HFFc6 (cell line): ENCODE results near the gene BRD7. TPM values are rescaled to one million over a fixed set of nuclear protein-coding genes. Genes with fewer than 3 reads are reported as not detected.

Source experiments
- DNase-seq: peaks from one replicate; pipeline ENCODE4 v3.0.0-alpha.2; 2018
- H3K27ac Mint-ChIP-seq: 2 replicates; pipeline ENCODE4 v1.8.0; 2020; ENCODE audit warnings: mild to moderate bottlenecking, mixed read lengths
- H3K27me3 Mint-ChIP-seq: 2 replicates; pipeline ENCODE4 v1.8.0; 2021; ENCODE audit warnings: mild to moderate bottlenecking, moderate library complexity, mixed read lengths; ENCODE audit not compliant: insufficient read depth
- H3K36me3 Mint-ChIP-seq: 2 replicates; pipeline ENCODE4 v1.8.0; 2021; ENCODE audit warnings: low read depth, mixed read lengths
- H3K4me1 Mint-ChIP-seq: 2 replicates; pipeline ENCODE4 v1.8.0; 2020; ENCODE audit warnings: low read depth, mixed read lengths
- H3K4me3 Mint-ChIP-seq: 2 replicates; pipeline ENCODE4 v1.8.0; 2020; ENCODE audit warnings: mild to moderate bottlenecking, moderate library complexity, mixed read lengths
- H3K9me3 Mint-ChIP-seq: 2 replicates; pipeline ENCODE4 v1.8.0; 2020; ENCODE audit warnings: mild to moderate bottlenecking, mixed read lengths
- CTCF ChIP-seq: fragments of 200-600 bp; sonication (generic); IDR thresholded peaks from 2 replicates; pipeline ENCODE4 v1.5.0; 2021; ENCODE audit warnings: antibody characterized with exemption, mild to moderate bottlenecking
- total RNA-seq, 6 experiments: library from RNA; stranded (reverse); fragmentation: NEBNext Ultra II Directional; extraction: Animal tissue kit (Norgen Biotek cat#: 25700); gene quantifications; 2 replicates in 1 of 6; 3 replicates in 5 of 6; pipeline ENCODE4 v1.2.3, GENCODE V29; 2021

Gene BRD7
- total RNA-seq, 6 experiments from 2014 or later: 50.5 to 65.0 (median 63.0) TPM

DNA sequence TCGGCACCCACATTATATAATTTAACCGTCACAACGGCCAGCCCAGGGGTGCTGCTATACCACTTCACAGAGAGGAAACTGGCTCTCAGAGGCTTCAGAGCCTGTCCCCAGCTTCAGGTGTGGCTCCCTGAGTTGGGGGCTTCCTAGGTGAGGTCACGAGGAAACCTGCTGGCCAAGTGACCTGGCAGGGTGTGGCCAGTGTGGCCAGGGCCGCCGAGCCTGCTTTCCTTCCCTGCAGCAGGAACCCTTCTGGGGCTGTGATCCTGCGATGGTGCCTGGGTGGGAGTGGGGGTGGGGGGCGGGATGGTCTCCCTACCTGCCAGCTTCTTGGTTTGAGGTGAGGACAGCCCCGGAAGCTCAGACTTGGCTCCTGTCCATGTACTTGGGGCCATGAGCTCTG, 62.5 kb downstream of the BRD7 start:
- H3K4me1 Mint-ChIP-seq: peaks cover 29% of the 10 kb centered on the region
- H3K27me3 Mint-ChIP-seq: peaks cover 4% of the 10 kb centered on the region
- no peak overlapping the region for H3K27ac Mint-ChIP-seq
- no peak for DNase-seq
- no peaks in the 10 kb centered on the region for H3K9me3 Mint-ChIP-seq
- TF ChIP-seq CTCF: no peak
- no peaks in the 10 kb centered on the region; the same call in 1 of the 2 replicates for H3K36me3 Mint-ChIP-seq
- no peak overlapping the region for H3K4me3 Mint-ChIP-seq

DNA sequence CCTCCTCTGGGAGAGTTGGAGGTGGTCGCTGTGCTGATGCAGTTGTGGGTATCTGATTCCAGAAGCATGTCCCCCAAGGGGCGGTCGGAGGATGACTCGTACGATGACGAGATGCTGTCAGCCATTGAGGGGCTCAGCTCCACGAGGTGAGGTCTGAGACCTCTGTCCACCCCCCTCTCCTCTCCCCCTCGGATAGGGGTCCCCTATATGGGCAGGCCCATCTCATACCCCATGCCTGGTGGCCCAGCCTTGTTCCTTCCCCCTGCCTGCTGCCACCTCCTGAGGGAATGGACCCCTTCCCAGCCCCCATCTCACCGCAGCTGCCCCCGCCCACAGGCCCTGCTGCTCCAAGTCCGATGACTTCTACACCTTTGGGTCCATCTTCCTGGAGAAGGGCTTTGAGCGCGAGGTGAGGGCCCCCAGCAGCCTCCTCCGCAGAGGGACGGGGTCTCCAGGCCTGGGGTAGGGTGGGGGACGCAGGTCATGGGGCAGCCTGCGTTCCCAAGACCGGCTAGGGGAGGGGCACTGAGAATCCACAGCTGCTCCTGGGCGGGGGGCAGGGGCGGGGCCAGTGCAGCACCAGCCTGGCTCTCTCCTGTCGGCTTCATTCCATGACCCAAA, 63.2 kb downstream of the BRD7 start:
- Mint-ChIP-seq H3K4me3 (no peak overlapping the region), H3K36me3 (no peaks in the 10 kb centered on the region; the same call in 1 of the 2 replicates), H3K4me1 (peaks cover 30% of the 10 kb centered on the region), H3K27ac (no peak overlapping the region), H3K27me3 (peaks cover 4% of the 10 kb centered on the region), H3K9me3 (no peaks in the 10 kb centered on the region)
- TF ChIP-seq CTCF: no peak
- no peak for DNase-seq

DNA sequence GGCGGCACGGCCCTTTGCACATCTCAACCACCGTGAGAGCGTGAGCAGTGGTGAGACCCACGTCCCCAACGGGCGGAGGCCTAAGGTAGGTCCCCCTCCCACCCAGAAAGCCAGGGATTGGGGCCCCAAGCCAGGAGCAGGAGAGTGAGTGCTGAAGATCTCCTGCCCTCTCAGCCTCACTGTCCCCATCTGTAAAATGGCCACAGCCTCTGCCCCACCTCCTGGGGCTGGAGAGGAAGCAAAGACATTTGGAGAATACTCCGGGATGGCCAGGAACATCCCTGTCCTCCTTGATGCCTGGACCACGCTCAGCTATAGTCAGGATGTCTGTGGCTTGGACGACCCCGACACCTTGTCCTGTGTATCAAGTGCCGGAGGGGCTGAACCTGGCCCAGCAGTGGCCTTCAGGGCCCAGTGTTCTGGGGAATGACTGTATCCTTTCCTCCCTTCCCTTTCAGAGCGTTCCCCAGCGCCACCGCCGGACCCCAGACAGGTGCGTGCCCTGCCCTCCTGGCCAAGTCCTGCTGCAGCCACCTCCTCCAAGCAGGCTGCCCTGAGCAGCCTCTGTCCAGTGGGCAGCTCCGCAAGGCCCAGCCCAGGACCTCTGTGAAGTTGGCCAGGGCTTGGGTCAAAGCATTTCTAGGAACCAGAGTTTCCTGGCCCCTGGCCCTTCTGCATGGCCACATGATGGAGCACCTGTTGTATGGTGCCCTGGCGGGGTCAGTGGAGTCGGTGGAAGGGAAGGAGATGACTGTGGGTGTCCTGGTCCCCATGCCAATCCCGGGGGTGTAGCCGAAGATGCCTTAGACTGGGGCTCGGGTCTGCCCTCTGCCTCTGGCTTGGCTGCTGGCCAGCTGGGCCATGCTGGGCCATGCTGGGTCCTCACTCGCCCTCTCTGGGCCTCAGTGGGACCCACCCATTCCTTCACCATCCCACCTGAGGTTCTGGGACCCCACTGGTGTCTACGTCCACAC, 64.0 kb downstream of the BRD7 start:
- Mint-ChIP-seq H3K4me3 (no peak overlapping the region), H3K27ac (no peak overlapping the region), H3K4me1 (peaks cover 30% of the 10 kb centered on the region), H3K9me3 (no peaks in the 10 kb centered on the region), H3K36me3 (no peaks in the 10 kb centered on the region; the same call in 1 of the 2 replicates), H3K27me3 (no peaks in the 10 kb centered on the region; the same call in 1 of the 2 replicates)
- TF ChIP-seq CTCF: no peak
- DNase-seq: no peak

DNA sequence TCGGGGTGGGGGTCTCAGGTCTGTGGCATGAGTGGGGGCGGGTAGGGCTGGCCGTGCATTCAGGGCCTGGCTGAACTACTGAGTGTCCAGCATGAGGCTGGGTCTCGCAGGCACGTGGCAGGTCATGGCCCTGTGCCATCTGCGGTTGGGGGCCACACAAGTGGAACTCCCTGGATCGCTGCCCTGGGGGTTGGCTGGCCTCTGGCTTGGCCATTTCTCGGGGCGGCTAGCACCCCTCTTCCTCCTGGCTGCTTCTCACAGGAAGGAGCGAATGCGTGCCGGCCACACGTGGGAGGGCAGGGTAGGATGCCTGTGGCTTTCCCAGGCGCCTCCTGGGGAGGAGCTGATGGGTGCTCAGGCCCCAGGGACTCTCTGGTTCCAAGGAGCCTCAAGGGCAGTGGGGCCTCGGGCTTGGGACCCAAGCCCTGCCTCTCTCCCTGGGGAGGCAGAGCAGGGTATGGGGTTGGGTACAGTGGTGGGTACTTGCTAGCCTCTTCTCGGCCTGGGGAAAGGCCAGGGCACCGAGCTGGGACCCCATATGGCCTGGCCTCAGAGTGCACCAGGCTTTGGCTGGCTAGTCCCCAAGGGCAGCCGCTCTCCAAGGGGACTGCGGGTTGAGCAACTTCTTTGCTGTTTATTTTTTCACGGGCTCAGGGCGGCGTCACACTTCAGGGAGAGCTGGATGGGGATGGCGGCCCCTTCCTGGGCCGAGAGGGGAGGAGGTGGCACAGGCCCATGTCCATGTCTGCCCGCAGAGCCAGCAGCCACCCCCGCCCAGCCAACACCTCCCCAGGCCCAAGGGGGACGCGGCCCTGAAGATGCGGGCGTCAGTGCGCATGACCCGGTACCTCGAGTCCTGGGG, 65.0 kb downstream of the BRD7 start:
- Mint-ChIP-seq H3K27me3 (no peaks in the 10 kb centered on the region; the same call in 1 of the 2 replicates), H3K4me1 (peaks cover 30% of the 10 kb centered on the region), H3K4me3 (no peak overlapping the region), H3K36me3 (no peaks in the 10 kb centered on the region), H3K27ac (no peak overlapping the region), H3K9me3 (no peaks in the 10 kb centered on the region)
- no peak for TF ChIP-seq CTCF
- no peak for DNase-seq

DNA sequence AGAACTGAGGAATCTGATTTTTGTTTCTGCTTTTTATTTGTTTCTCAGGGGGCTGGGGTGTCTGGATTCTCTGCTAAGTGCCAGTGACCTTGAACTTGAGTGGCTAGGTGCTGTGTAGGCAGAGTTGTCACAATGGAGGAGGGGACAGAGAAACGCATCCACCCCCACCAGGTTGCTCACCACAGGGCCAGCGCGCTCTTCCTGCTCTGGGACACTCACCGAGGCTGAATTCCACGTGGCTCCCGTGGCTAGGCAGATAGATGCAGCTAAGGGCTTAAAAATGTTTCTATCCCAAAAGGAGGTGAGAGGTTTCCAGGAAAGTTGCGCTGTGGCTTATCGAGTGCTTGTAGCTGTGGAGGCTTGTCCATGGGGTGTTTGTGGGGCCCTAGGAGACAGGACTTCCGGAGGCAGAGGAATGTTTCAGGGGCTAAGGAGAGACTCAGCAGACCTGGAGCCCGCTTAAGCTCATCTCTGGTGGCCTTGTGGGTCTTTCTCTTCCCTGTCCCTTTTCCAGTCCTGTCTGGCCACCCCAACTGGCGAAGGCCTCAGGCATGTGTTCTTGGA, 65.7 kb downstream of the BRD7 start:
- Mint-ChIP-seq H3K27me3 (no peaks in the 10 kb centered on the region; the same call in 1 of the 2 replicates), H3K9me3 (no peaks in the 10 kb centered on the region), H3K4me3 (no peak overlapping the region), H3K4me1 (peaks cover 30% of the 10 kb centered on the region), H3K27ac (no peak overlapping the region), H3K36me3 (no peaks in the 10 kb centered on the region)
- DNase-seq: no peak
- no peak for TF ChIP-seq CTCF
